ENCODE results near the gene VKORC1.

Gene VKORC1

GRCh38 chr16:31063843-31064611 lies 30.6 kb downstream of the VKORC1 start:
- no peak for DNase-seq (ENCODE audit: low read depth in 2 of 2)

- no peak for DNase-seq (ENCODE audit: low read depth in 2 of 2)
Measured at GRCh38 chr16:31063495-31063842, 31.1 kb downstream of the VKORC1 start.

- DNase-seq (ENCODE audit: low read depth in 2 of 2): no peak
Measured at GRCh38 chr16:31061813-31062440, 32.7 kb downstream of the VKORC1 start.

GRCh38 chr16:31061126-31061812 lies 33.3 kb downstream of the VKORC1 start:
- no peak for DNase-seq (ENCODE audit: low read depth in 2 of 2)

- DNase-seq (ENCODE audit: low read depth in 2 of 2): no peak
Measured at GRCh38 chr16:31055613-31056012, 39.0 kb downstream of the VKORC1 start.

- peak; percentile 57 to 67 for DNase-seq (ENCODE audit: low read depth in 2 of 2)
Measured at GRCh38 chr16:31052114-31052513, 42.5 kb downstream of the VKORC1 start.

- no peak for DNase-seq (ENCODE audit: low read depth in 2 of 2)
Measured at GRCh38 chr16:31050280-31051030, 44.1 kb downstream of the VKORC1 start.

GRCh38 chr16:31043898-31044481 lies 50.6 kb downstream of the VKORC1 start:
- DNase-seq (ENCODE audit: low read depth in 2 of 2): no peak

- no peak for DNase-seq (ENCODE audit: low read depth in 2 of 2)
Measured at GRCh38 chr16:31043352-31043751, 51.2 kb downstream of the VKORC1 start.

GRCh38 chr16:31042866-31043265 lies 51.7 kb downstream of the VKORC1 start:
- DNase-seq (ENCODE audit: low read depth in 2 of 2): no peak
